WTC11 (cell line): ENCODE measurements around the gene GPR22. TPM values are rescaled to one million over a fixed set of nuclear protein-coding genes. Genes with fewer than 3 reads are reported as not detected.

Experiments
- ATAC-seq: fragments of 200-7000 bp; cut with Tn5 transposase; 2 replicates; pipeline ENCODE4 v1.10.0; 2021; ENCODE audit warnings: mild to moderate bottlenecking, moderate library complexity
- CTCF ChIA-PET: fragments of 300-600 bp; sonication (Branson Sonifier 250); formaldehyde crosslinking; loops from one replicate; lab custom pipeline; 2021; ENCODE audit warnings: antibody characterized with exemption; lab: Charles Lee
- POLR2A ChIA-PET: fragments of 350-600 bp; sonication (Branson Sonifier 250); formaldehyde crosslinking; loops from one replicate; lab custom pipeline; 2021; ENCODE audit warnings: antibody characterized with exemption; lab: Charles Lee
- DNase-seq: peaks from one replicate; pipeline ENCODE4 v3.0.0; 2021; ENCODE audit warnings: low spot score
- H3K27ac Mint-ChIP-seq: 2 replicates; pipeline ENCODE4 v1.8.0; 2021; ENCODE audit warnings: mixed read lengths
- H3K27me3 Mint-ChIP-seq: 2 replicates; pipeline ENCODE4 v1.8.0; 2021; ENCODE audit warnings: low read depth, mild to moderate bottlenecking, moderate library complexity, mixed read lengths
- H3K36me3 Mint-ChIP-seq: 2 replicates; pipeline ENCODE4 v1.8.0; 2021; ENCODE audit warnings: mixed read lengths
- H3K4me1 Mint-ChIP-seq: 2 replicates; pipeline ENCODE4 v1.8.0; 2022; ENCODE audit warnings: mixed read lengths
- H3K4me3 Mint-ChIP-seq: 2 replicates; pipeline ENCODE4 v1.8.0; 2021; ENCODE audit warnings: mild to moderate bottlenecking, moderate library complexity, mixed read lengths
- H3K9me3 Mint-ChIP-seq: 2 replicates; pipeline ENCODE4 v1.8.0; 2021; ENCODE audit warnings: mixed read lengths
- CREM ChIP-seq: sonication (generic); formaldehyde crosslinking; IDR thresholded peaks from 2 replicates; pipeline ENCODE4 v1.8.1; 2022; ENCODE audit warnings: mild to moderate bottlenecking, missing genetic modification reagents, moderate library complexity
- ETV6 ChIP-seq: sonication (generic); formaldehyde crosslinking; IDR thresholded peaks from 2 replicates; pipeline ENCODE4 v1.8.1; 2022; ENCODE audit warnings: mild to moderate bottlenecking, missing genetic modification reagents
- GABPB1 ChIP-seq: sonication (generic); formaldehyde crosslinking; IDR thresholded peaks from 2 replicates; pipeline ENCODE4 v1.8.1; 2023; ENCODE audit warnings: mild to moderate bottlenecking, missing genetic modification reagents
- GTF2I ChIP-seq: fragments of 250-450 bp; sonication (Bioruptor Pico); conservative IDR thresholded peaks from 2 replicates; pipeline ENCODE4 v1.4.0; 2021; ENCODE audit warnings: mild to moderate bottlenecking
- JUN ChIP-seq: sonication (generic); formaldehyde crosslinking; IDR thresholded peaks from 2 replicates; pipeline ENCODE4 v1.8.0; 2023; ENCODE audit warnings: mild to moderate bottlenecking, missing genetic modification reagents
- RORB ChIP-seq: fragments of 250-450 bp; sonication (Bioruptor Pico); IDR thresholded peaks from 2 replicates; pipeline ENCODE4 v1.9.0; 2021; ENCODE audit warnings: mild to moderate bottlenecking
- TEAD4 ChIP-seq: sonication (generic); formaldehyde crosslinking; IDR thresholded peaks from 2 replicates; pipeline ENCODE4 v1.8.0; 2022; ENCODE audit warnings: mild to moderate bottlenecking, missing genetic modification reagents
- ZNF138 ChIP-seq: sonication (generic); formaldehyde crosslinking; conservative IDR thresholded peaks from 2 replicates; pipeline ENCODE4 v1.8.1; 2022; ENCODE audit warnings: mild to moderate bottlenecking, moderate library complexity, missing genetic modification reagents
- ZNF263 ChIP-seq: sonication (generic); formaldehyde crosslinking; IDR thresholded peaks from 2 replicates; pipeline ENCODE4 v1.8.1; 2022; ENCODE audit warnings: low read depth, mild to moderate bottlenecking, moderate library complexity, missing genetic modification reagents
- ZNF423 ChIP-seq: fragments of 250-450 bp; sonication (Bioruptor Pico); IDR thresholded peaks from 2 replicates; pipeline ENCODE4 v2.1.2; 2022; ENCODE audit warnings: mild to moderate bottlenecking, moderate library complexity
- ZNF671 ChIP-seq: fragments of 250-450 bp; sonication (Bioruptor Pico); IDR thresholded peaks from 2 replicates; pipeline ENCODE4 v1.8.0; 2021; ENCODE audit warnings: mild to moderate bottlenecking
- total RNA-seq: library from RNA; stranded (reverse); gene quantifications from 3 replicates; pipeline ENCODE4 v1.2.3, GENCODE V29; 2021
- TF ChIP-seq, protein P1 (sequence below): fragments of 250-450 bp; sonication (Bioruptor Pico); IDR thresholded peaks from 2 replicates; pipeline ENCODE4 v1.9.0; 2021; ENCODE audit warnings: mild to moderate bottlenecking
- TF ChIP-seq, protein P2 (sequence below): sonication (generic); formaldehyde crosslinking; IDR thresholded peaks from 2 replicates; pipeline ENCODE4 v1.8.1; 2022; ENCODE audit warnings: low read depth, mild to moderate bottlenecking, moderate library complexity, missing genetic modification reagents, borderline replicate concordance
- TF ChIP-seq, protein P3 (sequence below): sonication (generic); formaldehyde crosslinking; IDR thresholded peaks from 2 replicates; pipeline ENCODE4 v1.8.1; 2022; ENCODE audit warnings: low read depth, missing genetic modification reagents, borderline replicate concordance
- TF ChIP-seq, protein P4 (sequence below): sonication (generic); formaldehyde crosslinking; IDR thresholded peaks from 2 replicates; pipeline ENCODE4 v1.8.0; 2022; ENCODE audit warnings: mild to moderate bottlenecking, missing genetic modification reagents
- TF ChIP-seq, protein P5 (sequence below): sonication (generic); formaldehyde crosslinking; IDR thresholded peaks from 2 replicates; pipeline ENCODE4 v1.8.0; 2023; ENCODE audit warnings: missing genetic modification reagents, mild to moderate bottlenecking, borderline replicate concordance
- TF ChIP-seq, protein P6 (sequence below): sonication (generic); formaldehyde crosslinking; IDR thresholded peaks from 2 replicates; pipeline ENCODE4 v1.8.1; 2023; ENCODE audit warnings: mild to moderate bottlenecking, missing genetic modification reagents
- TF ChIP-seq, protein P7 (sequence below): sonication (generic); formaldehyde crosslinking; IDR thresholded peaks from 2 replicates; pipeline ENCODE4 v1.8.1; 2023; ENCODE audit warnings: mild to moderate bottlenecking, missing genetic modification reagents
- TF ChIP-seq, protein P8 (sequence below): sonication (generic); formaldehyde crosslinking; IDR thresholded peaks from 2 replicates; pipeline ENCODE4 v1.8.0; 2022; ENCODE audit warnings: mild to moderate bottlenecking, missing genetic modification reagents

The GPR22 gene
- total RNA-seq, 1 experiment from 2014 or later = not detected

DNA sequence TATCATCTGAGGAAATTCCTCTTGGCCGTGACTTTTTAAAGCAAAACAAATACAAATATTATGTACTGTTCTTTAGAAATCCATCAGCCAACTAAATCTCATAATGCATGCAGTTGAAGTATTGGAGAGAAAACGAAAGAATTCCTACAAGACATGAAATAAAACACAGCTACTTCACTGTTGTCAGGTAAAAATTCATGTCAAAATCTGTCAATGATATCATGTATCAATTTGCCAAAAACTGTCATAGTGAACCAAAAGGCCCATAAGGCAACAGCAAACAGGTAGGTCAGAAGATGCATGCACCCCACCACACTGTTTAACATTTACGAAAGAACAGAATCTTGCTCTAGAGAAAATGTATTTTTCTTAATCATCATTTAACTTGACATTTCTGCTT lies 2.3 kb downstream of the GPR22 start:
- H3K27me3 Mint-ChIP-seq = no peaks in the 10 kb centered on the region
- H3K9me3 Mint-ChIP-seq = no peaks in the 10 kb centered on the region
- H3K27ac Mint-ChIP-seq = no peak overlapping the region
- no peak for TF ChIP-seq ZNF423 (CRISPR knock-in tag)
- TF ChIP-seq, protein P1, sequence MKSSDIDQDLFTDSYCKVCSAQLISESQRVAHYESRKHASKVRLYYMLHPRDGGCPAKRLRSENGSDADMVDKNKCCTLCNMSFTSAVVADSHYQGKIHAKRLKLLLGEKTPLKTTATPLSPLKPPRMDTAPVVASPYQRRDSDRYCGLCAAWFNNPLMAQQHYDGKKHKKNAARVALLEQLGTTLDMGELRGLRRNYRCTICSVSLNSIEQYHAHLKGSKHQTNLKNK = no peak
- TF ChIP-seq, protein P2, sequence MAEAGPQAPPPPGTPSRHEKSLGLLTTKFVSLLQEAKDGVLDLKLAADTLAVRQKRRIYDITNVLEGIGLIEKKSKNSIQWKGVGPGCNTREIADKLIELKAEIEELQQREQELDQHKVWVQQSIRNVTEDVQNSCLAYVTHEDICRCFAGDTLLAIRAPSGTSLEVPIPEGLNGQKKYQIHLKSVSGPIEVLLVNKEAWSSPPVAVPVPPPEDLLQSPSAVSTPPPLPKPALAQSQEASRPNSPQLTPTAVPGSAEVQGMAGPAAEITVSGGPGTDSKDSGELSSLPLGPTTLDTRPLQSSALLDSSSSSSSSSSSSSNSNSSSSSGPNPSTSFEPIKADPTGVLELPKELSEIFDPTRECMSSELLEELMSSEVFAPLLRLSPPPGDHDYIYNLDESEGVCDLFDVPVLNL (CRISPR knock-in tag) = no peak
- TF ChIP-seq ZNF263 (CRISPR knock-in tag) = no peak
- no peak for TF ChIP-seq ETV6 (CRISPR knock-in tag)
- TF ChIP-seq ZNF138 (CRISPR knock-in tag) = no peak
- TF ChIP-seq RORB = no peak
- no peak for DNase-seq
- ATAC-seq = no peak
- peaks cover 9% of the 10 kb centered on the region for H3K4me1 Mint-ChIP-seq
- ChIA-PET POLR2A (no interaction called here), CTCF (no interaction called here)
- H3K4me3 Mint-ChIP-seq = no peak overlapping the region
- no peaks in the 10 kb centered on the region for H3K36me3 Mint-ChIP-seq

DNA sequence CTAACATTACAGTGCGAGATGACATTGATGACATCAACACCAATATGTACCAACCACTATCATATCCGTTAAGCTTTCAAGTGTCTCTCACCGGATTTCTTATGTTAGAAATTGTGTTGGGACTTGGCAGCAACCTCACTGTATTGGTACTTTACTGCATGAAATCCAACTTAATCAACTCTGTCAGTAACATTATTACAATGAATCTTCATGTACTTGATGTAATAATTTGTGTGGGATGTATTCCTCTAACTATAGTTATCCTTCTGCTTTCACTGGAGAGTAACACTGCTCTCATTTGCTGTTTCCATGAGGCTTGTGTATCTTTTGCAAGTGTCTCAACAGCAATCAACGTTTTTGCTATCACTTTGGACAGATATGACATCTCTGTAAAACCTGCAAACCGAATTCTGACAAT lies 4.3 kb downstream of the GPR22 start:
- Mint-ChIP-seq H3K27me3 (no peaks in the 10 kb centered on the region), H3K27ac (no peak overlapping the region), H3K36me3 (no peaks in the 10 kb centered on the region), H3K4me3 (no peak overlapping the region), H3K4me1 (peaks cover 5% of the 10 kb centered on the region), H3K9me3 (no peaks in the 10 kb centered on the region)
- ATAC-seq (no peak), DNase-seq (no peak)
- TF ChIP-seq, protein P3, sequence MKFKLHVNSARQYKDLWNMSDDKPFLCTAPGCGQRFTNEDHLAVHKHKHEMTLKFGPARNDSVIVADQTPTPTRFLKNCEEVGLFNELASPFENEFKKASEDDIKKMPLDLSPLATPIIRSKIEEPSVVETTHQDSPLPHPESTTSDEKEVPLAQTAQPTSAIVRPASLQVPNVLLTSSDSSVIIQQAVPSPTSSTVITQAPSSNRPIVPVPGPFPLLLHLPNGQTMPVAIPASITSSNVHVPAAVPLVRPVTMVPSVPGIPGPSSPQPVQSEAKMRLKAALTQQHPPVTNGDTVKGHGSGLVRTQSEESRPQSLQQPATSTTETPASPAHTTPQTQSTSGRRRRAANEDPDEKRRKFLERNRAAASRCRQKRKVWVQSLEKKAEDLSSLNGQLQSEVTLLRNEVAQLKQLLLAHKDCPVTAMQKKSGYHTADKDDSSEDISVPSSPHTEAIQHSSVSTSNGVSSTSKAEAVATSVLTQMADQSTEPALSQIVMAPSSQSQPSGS = no peak
- no peak for TF ChIP-seq ZNF423 (CRISPR knock-in tag)
- TF ChIP-seq, protein P4, sequence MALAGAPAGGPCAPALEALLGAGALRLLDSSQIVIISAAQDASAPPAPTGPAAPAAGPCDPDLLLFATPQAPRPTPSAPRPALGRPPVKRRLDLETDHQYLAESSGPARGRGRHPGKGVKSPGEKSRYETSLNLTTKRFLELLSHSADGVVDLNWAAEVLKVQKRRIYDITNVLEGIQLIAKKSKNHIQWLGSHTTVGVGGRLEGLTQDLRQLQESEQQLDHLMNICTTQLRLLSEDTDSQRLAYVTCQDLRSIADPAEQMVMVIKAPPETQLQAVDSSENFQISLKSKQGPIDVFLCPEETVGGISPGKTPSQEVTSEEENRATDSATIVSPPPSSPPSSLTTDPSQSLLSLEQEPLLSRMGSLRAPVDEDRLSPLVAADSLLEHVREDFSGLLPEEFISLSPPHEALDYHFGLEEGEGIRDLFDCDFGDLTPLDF (CRISPR knock-in tag) = no peak
- no peak for TF ChIP-seq CREM (CRISPR knock-in tag)
- TF ChIP-seq, protein P2 (CRISPR knock-in tag) = no peak
- TF ChIP-seq JUN (CRISPR knock-in tag) = no peak
- TF ChIP-seq GABPB1 (CRISPR knock-in tag) = no peak
- TF ChIP-seq, protein P5, sequence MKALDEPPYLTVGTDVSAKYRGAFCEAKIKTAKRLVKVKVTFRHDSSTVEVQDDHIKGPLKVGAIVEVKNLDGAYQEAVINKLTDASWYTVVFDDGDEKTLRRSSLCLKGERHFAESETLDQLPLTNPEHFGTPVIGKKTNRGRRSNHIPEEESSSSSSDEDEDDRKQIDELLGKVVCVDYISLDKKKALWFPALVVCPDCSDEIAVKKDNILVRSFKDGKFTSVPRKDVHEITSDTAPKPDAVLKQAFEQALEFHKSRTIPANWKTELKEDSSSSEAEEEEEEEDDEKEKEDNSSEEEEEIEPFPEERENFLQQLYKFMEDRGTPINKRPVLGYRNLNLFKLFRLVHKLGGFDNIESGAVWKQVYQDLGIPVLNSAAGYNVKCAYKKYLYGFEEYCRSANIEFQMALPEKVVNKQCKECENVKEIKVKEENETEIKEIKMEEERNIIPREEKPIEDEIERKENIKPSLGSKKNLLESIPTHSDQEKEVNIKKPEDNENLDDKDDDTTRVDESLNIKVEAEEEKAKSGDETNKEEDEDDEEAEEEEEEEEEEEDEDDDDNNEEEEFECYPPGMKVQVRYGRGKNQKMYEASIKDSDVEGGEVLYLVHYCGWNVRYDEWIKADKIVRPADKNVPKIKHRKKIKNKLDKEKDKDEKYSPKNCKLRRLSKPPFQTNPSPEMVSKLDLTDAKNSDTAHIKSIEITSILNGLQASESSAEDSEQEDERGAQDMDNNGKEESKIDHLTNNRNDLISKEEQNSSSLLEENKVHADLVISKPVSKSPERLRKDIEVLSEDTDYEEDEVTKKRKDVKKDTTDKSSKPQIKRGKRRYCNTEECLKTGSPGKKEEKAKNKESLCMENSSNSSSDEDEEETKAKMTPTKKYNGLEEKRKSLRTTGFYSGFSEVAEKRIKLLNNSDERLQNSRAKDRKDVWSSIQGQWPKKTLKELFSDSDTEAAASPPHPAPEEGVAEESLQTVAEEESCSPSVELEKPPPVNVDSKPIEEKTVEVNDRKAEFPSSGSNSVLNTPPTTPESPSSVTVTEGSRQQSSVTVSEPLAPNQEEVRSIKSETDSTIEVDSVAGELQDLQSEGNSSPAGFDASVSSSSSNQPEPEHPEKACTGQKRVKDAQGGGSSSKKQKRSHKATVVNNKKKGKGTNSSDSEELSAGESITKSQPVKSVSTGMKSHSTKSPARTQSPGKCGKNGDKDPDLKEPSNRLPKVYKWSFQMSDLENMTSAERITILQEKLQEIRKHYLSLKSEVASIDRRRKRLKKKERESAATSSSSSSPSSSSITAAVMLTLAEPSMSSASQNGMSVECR (CRISPR knock-in tag) = no peak
- no peak for TF ChIP-seq TEAD4 (CRISPR knock-in tag)
- TF ChIP-seq, protein P6, sequence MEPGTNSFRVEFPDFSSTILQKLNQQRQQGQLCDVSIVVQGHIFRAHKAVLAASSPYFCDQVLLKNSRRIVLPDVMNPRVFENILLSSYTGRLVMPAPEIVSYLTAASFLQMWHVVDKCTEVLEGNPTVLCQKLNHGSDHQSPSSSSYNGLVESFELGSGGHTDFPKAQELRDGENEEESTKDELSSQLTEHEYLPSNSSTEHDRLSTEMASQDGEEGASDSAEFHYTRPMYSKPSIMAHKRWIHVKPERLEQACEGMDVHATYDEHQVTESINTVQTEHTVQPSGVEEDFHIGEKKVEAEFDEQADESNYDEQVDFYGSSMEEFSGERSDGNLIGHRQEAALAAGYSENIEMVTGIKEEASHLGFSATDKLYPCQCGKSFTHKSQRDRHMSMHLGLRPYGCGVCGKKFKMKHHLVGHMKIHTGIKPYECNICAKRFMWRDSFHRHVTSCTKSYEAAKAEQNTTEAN = no peak
- TF ChIP-seq, protein P7, sequence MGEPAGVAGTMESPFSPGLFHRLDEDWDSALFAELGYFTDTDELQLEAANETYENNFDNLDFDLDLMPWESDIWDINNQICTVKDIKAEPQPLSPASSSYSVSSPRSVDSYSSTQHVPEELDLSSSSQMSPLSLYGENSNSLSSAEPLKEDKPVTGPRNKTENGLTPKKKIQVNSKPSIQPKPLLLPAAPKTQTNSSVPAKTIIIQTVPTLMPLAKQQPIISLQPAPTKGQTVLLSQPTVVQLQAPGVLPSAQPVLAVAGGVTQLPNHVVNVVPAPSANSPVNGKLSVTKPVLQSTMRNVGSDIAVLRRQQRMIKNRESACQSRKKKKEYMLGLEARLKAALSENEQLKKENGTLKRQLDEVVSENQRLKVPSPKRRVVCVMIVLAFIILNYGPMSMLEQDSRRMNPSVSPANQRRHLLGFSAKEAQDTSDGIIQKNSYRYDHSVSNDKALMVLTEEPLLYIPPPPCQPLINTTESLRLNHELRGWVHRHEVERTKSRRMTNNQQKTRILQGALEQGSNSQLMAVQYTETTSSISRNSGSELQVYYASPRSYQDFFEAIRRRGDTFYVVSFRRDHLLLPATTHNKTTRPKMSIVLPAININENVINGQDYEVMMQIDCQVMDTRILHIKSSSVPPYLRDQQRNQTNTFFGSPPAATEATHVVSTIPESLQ (CRISPR knock-in tag) = no peak
- TF ChIP-seq, protein P8, sequence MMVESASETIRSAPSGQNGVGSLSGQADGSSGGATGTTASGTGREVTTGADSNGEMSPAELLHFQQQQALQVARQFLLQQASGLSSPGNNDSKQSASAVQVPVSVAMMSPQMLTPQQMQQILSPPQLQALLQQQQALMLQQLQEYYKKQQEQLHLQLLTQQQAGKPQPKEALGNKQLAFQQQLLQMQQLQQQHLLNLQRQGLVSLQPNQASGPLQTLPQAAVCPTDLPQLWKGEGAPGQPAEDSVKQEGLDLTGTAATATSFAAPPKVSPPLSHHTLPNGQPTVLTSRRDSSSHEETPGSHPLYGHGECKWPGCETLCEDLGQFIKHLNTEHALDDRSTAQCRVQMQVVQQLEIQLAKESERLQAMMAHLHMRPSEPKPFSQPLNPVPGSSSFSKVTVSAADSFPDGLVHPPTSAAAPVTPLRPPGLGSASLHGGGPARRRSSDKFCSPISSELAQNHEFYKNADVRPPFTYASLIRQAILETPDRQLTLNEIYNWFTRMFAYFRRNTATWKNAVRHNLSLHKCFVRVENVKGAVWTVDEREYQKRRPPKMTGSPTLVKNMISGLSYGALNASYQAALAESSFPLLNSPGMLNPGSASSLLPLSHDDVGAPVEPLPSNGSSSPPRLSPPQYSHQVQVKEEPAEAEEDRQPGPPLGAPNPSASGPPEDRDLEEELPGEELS = no peak
- TF ChIP-seq GTF2I (CRISPR knock-in tag) = no peak
- TF ChIP-seq ZNF671 (CRISPR knock-in tag) = no peak
- ChIA-PET CTCF (no interaction called here), POLR2A (no interaction called here)
